ENCODE results near the gene ZNF682.
"Not testable (repeated sequence)": the region's sequence is repeated elsewhere in the genome, so short reads cannot be mapped to it uniquely, and the experiment has no call there.

ZNF682 gene

DNA sequence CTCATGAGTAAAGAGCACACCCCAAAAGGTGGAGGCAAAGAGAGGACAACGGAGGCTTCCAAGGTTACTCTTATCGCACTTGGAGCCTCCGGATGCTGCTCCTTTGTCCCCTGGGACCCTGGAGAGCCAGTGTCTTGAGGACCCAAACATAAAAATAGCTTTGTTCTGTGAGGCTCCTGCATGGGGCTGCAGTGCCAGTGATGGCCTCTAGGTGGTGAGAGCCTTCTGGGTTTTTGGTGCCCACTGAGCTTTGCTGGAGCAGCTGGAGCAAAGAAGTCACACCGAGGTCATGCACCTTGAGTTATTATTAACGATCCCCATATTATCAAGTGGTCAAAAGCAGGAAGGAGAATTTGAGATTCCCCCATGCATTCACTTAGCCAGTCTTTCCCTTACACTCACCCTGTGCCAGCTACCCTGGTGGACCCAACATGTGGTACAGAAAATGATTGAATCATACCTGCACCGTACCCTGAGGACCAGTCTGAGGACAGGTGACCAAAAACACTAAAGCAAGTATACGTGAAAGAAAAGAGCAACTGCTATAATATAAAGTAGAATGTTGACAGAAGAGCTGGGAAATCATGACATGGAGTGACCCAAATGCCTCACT is 41.5 kb downstream of the ZNF682 start:
- peak in 2 of 3 experiments; percentile 1 to 7 for DNase-seq (ENCODE audit: low read depth in 2 of 3, low spot score in 2 of 3)

DNA sequence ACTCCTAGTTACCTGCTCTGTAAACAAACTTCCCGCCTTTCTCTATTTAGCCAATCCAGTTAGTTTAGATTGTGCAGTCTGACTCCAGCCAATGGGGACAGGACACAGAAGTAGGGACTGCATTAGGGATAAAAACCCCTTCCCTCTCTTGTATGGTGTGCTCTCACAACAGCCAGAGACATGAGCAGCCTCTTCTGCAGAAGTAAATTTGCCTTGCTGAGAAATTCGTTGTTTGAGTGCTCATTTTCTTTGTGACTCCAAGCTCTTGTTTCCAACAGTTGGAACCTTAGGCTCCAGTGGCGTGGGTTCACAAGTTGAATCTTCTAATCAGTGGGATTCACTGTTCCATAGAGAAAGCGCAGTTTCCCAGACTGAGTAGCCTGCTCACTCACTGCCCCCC is 72.4 kb downstream of the ZNF682 start:
- DNase-seq (ENCODE audit: low read depth in 2 of 3, low spot score in 2 of 3) = no peak

DNA sequence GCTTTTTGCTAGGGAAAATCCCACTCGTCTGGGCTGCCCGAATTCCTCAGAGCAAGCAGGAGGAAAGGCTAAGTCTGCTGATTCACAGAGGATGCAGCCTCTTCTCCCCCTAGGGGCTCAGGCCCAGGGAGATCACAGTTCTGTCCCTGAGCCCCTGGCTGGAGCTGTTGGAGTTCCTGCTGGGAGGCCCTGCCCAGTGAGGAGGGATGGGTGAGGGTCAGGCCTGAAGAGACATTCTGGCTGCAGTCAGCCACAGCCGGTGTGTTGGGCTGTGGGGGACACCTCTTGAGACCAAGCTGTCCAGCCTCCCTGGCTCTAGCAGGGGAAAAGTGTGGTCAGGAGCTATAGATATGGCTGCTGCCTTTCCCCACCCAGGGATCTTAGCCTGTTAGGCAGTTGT is 73.2 kb downstream of the ZNF682 start:
- not testable (repeated sequence) for DNase-seq (ENCODE audit: low read depth in 2 of 3, low spot score in 2 of 3)

DNA sequence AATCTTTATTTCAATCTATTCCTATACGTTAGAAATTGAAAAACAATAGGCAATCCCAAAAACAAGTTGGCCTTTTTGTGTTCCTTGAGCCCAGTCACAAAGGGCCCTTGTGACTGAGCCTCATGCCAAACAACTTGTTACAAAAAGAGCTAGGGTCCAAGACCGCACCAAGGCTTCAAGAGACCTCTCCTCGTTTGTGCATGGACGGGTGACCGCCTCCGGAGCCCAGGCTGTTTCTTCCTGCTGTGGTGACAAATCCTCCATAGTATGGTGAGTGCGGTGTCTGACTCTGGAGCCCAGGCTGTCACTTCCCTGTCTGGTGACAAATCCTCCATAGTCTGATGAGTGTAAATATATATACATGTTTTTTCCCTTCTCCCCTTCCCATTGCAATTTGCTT is 74.9 kb downstream of the ZNF682 start:
- no peak for DNase-seq (ENCODE audit: low read depth in 2 of 3, low spot score in 2 of 3)

DNA sequence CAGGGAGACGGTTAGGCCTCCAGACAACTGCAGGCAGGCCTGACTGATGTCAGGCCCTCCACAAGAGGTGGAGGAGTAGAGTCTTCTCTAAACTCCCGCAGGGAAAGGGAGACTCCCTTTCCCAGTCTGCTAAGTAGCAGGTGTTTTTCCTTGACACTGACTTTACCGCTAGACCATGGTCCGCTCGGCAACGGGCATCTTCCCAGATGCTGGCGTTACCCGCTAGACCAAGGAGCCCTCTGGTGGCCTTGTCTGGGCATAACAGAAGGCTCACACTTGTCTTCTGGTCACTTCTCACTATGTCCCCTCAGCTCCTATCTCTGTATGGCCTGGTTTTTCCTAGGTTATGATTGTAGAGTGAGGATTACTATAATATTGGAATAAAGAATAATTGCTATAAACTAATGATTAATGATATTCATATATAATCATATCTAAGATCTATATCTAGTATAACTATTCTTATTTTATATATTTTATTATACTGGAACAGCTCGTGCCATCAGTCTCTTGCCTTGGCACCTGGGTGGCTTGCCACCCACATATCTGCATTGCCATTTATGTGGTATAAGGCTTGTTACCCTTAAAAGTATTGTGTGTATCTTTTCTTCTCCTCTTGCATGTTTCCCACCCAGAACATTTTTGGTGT is 80.0 kb downstream of the ZNF682 start:
- peak; percentile 20 to 26 (median 22) for DNase-seq (ENCODE audit: low read depth in 2 of 3, low spot score in 2 of 3)

DNA sequence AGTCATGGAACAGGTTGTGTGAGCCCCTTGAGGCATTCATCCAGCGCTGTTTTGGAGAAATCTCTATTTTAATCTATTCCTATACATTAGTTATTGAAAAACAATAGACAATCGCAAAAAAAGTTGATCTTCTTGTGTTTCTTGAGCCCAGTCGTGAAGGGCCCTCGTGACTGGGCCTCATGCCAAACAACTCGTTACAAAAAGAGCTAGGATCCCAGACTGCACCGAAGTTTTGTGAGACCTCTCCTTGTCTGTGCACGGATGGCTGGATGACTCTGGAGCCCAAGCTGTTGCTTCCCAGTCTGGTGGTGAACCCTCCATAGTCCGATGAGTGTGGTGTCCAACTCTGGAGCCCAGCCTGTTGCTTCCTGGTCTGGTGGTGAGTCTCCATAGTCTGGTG is 81.5 kb downstream of the ZNF682 start:
- not testable (repeated sequence) for DNase-seq (ENCODE audit: low read depth in 2 of 3, low spot score in 2 of 3)

DNA sequence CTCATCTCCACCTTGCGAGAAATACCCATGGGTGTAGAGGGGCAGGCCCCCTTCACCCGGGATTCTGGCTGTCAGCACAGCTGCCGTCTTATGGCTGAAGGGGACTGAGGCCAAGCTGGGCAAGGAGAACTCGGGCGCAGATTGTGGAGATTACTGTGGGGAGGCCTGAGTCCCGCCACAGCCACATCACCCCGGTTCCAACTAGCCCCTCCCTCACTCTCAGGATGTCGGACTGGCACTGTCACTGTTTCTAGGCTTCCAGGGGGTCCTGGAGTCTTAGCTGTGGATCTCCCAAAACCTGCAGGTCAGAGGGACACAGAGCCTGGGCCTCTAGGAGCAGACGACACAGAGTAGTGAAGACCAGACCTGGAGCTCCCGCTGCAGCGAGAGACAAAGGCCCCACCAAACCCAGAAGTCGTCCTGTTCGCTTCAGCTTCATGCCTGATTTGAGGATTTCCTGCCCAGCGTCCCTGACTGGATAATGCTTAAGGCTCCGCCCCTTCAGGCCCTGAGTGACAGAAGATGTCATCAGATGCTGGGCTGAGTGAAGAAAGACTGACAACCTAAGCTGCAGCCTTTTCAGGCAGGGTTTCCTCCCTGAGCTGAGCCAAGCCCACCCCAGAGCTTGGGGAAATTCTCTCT is 82.8 kb downstream of the ZNF682 start:
- no peak for DNase-seq (ENCODE audit: low read depth in 2 of 3, low spot score in 2 of 3)

DNA sequence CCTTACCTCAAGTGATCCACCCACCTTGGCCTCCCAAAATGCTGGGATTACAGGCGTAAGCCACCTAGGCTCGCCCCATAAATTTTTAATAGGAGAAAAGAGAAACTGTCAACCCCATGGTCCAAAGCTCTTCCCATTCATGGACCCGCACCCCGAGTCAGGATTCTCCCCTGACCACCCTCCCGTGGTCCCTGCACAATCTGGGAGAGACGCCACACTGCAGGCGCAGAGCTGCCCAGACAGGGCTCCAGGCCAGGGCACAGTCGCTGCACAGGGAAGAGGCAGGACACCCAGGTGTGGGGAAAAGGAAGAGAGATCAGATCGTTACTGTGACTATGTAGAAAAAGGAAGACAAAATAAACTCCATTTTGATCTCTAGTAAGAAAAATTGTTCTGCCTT is 84.1 kb downstream of the ZNF682 start:
- no peak for DNase-seq (ENCODE audit: low read depth in 2 of 3, low spot score in 2 of 3)

Data from activated CD8-positive, alpha-beta memory T cell treated with anti-CD3 and anti-CD28 coated beads for 48 hours (primary cell).